NCI-H1694 treated with DMSO at 0.1 percent for 48 hours (cell line): ENCODE measurements around the gene PAX3.
"Not testable (repeated sequence)": the region's sequence is repeated elsewhere in the genome, so short reads cannot be mapped to it uniquely, and the experiment has no call there.

ENCODE experiments used
- DNase-seq: peaks from one replicate; lab custom pipeline; 2025; lab: John Stamatoyannopoulos, UW

PAX3 gene

GRCh38 chr2:222214885-222215284 is 83.9 kb downstream of the PAX3 start:
- no peak for DNase-seq

GRCh38 chr2:222213049-222213448 is 85.7 kb downstream of the PAX3 start:
- no peak for DNase-seq

DNA sequence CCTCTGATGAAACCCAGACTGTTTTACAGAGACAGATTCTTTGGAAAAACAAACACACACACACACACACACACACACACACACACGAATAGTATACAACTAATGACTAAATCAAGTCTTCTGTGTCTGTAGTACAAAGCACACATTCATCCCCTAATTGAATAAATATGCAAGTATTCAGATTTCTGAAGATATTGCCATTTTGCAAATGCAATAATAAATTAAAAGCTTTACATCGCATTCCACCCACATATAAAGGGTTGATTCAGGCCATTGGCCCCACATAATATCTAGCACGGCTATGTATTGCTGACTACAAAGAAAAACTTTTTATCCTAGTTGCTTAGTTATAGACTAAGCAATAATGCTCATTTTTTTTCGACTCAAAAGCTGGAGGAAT is 86.2 kb downstream of the PAX3 start:
- DNase-seq: no peak

DNA sequence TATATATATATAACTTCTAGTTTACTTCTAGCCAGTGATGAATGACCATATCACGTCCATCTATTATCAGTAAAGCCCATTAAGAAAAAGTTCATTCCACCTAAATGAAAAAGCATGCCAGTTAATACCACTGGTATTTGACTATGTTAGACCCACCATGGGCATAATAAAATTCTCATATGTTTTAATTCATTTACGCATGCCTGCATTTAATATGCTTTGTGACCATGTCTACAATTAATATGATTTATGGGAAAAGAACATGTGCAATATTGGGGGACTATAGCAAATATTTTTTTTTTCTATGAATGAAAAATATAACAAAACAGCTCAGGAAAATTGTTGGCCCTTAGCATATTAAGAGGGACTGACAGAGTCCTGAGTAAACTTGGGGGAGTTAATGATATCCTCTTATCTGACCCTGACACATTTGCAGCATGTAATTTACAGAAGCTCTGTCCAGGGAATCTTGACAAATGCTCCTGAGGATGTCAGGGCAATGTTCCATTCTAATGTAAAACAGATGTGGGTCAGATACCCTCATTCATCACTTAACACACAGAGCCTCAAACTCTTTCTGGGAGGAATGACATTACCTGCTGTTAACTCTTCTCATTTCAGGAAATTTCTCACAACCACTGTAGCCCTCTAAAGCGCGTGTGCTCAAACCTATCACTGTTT is 90.6 kb downstream of the PAX3 start:
- no peak for DNase-seq

GRCh38 chr2:222205136-222205535 is 93.7 kb downstream of the PAX3 start:
- DNase-seq: no peak

- DNase-seq: no peak
Measured at GRCh38 chr2:222203041-222203440, 95.8 kb downstream of the PAX3 start.

GRCh38 chr2:222196159-222196558 is 102.6 kb downstream of the PAX3 start:
- DNase-seq: no peak

DNA sequence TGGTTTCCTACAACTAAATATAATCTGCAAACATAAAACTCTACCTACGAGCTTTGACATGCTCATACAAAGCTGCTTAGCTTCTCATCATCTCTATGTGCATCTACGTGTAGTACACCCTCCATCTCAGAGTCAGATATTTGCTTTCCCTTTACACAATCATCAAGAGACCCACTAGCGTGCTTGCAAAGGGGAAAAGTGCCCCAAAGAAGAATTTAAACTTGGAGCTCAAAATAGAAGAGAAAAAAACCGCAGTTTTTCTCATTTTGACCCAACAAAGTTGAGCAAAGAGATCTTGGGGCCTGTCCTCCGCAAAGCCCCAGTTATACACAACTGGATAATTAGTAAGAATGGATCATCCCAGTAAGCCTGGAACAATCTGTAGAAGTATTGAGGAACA is 104.1 kb downstream of the PAX3 start:
- DNase-seq: no peak

DNA sequence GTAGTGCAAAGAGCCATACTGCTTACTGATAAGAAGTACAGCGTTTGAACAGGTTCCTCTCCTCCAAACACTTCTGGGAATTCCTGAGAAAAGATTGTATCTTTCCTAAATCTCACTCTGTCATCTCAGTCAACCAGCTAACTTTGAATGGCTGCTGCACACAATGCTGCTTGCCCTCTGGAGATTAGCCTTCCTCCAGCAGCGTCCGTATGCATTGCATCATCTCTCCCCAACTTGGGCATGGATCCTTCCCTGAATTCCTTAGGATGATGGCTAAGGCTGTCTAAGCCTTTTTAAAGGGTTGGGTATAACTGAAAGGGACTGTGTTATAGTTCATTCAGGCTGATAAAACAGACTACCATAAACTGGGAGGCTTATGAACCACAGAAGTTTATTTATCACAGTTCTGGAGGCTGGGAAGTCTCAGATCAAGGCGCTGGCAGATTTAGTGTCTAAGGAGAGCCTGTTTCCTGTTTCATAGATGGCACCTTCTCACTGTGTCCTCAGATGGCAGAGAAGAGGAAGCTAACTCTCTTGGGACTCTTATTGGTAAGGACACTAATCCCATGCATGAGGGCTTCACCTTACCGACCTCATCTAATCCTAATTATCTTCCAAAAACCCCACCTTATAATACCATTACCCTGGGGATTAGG is 105.3 kb downstream of the PAX3 start:
- DNase-seq: no peak

- DNase-seq: no peak
Measured at GRCh38 chr2:222180619-222181018, 118.2 kb downstream of the PAX3 start.

- no peak for DNase-seq
Measured at GRCh38 chr2:222179592-222179991, 119.2 kb downstream of the PAX3 start.

DNA sequence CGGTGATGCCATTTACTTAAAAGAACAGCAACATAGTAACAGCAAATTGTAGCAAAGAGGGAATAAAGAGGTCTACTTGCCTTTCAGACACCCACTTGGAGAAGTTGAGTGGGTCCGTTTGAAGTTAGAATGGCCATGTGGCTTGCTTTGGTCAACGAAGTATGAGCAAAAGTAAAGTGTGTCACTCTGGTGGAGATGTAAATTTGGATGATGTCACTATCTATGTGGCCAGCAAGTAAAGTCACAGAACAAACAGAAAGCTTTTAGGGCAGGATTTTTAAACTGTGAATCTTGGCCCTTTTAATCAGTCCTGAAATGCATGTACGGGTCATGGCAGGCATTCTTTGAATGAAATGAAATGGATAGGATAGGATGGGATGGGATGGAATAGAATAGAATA is 120.3 kb downstream of the PAX3 start:
- DNase-seq: no peak

DNA sequence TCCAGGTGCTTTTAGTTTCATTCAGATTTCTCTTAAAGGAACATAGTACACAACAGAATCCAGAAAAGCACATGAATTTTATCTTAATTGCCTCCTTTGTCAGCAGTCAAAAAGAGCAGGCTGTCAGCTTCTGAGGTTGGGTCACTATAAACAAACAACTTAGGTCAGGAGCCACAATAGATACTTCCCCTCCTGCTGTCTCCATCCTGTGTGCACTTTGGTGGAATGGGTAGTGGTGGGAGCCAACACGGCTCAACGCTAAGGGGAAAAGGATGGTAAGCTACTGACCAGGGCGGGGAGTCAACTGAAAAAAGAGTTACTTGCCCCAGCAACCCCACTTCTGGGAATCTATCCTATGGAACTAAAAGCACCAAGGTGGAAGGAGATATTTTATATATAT is 121.9 kb downstream of the PAX3 start:
- no peak for DNase-seq

DNA sequence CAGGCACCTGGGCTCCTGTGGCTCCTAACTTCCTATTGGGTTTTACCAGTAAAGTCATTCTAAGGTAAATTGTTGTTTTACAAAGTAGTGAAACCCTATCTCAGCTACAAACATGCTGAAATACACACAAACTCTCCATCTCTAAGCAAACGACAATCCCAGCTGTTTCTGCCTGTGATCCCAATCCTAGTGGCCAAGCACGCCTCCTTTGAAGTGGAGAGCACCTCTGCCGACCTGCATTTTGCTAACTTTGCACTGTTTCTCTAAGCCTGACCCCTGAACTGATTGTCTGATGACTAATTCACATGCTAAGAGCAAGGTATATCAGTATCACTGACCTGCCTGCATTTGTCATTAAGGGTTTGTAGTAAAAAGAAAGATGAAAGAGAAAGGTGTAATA is 124.3 kb downstream of the PAX3 start:
- DNase-seq: no peak

GRCh38 chr2:222169346-222169745 is 129.5 kb downstream of the PAX3 start:
- DNase-seq: no peak

GRCh38 chr2:222167762-222168161 is 131.0 kb downstream of the PAX3 start:
- DNase-seq: no peak

DNA sequence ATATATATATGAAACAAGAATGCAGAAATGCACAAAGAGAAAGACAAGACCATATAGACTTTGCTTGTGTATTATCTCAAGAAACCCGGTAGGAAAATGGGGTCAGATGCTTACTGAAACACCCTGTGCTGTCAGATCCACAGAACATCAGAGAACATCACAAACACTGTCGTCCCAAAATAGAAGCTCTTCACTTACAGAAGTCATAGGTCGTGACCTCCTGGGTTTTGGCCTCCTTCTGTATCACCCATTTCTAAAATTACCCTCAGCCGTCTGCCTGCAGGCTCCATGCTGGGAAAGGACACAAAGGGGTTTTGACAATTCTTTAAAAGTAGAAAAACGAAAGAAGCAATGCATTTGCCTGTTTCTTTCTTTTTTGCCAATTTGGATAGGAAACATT is 137.9 kb downstream of the PAX3 start:
- DNase-seq: no peak

GRCh38 chr2:222160125-222160524 is 138.7 kb downstream of the PAX3 start:
- no peak for DNase-seq

- no peak for DNase-seq
Measured at GRCh38 chr2:222159221-222159620, 139.6 kb downstream of the PAX3 start.

- DNase-seq: not testable (repeated sequence)
Measured at GRCh38 chr2:222155003-222155664, 143.7 kb downstream of the PAX3 start.
